Right cardiac atrium (tissue), 5 donors: ENCODE measurements around the gene RCAN2. TPM values are rescaled to one million over a fixed set of nuclear protein-coding genes. Genes with fewer than 3 reads are reported as not detected.

Experiments
- ATAC-seq, 2 donors: fragments of 200-7000 bp; cut with Tn5 transposase; one replicate each; pipeline versions ENCODE4 v1.8.0 to v1.9.1; 2020; ENCODE audit warnings: moderate library complexity in 2 of 2, mild to moderate bottlenecking in 1 of 2
- DNase-seq, 3 donors: peaks; one replicate each; pipeline ENCODE4 v3.0.0-alpha.2; 2020
- H3K27ac ChIP-seq: one replicate; pipeline ENCODE4 v1.5.1; 2013; ENCODE audit warnings: mild to moderate bottlenecking, low read length, control low read depth, moderate library complexity
- H3K27me3 ChIP-seq: one replicate; pipeline ENCODE4 v1.6.1; 2013; ENCODE audit not compliant: control insufficient read depth, insufficient read depth
- H3K4me1 ChIP-seq: one replicate; pipeline ENCODE4 v1.6.1; 2013; ENCODE audit warnings: low read length; ENCODE audit not compliant: control insufficient read depth, insufficient read depth
- H3K4me3 ChIP-seq: one replicate; pipeline ENCODE4 v1.5.1; 2013; ENCODE audit warnings: low read length, control low read depth
- H3K9me3 ChIP-seq: one replicate; pipeline ENCODE4 v1.6.1; 2013; ENCODE audit warnings: low read length; ENCODE audit not compliant: control insufficient read depth
- WGBS: extraction: QIAGEN DNeasy Blood & Tissue Kit; methylation state at CpG from one replicate; pipeline ENCODE4 v1.1.7; 2013; 5-methylcytosine and 5-hydroxymethylcytosine counted together
- intact Hi-C, 4 donors: fragments of 100-400 bp; cut with DNase I; formaldehyde crosslinking; loops; one replicate each; pipeline versions ENCODE4 v1.11.0 to v1.14.0; 2022 to 2023
- polyA plus RNA-seq: library from polyadenylated mRNA; stranded (reverse); fragments of 200-250 nt; gene quantifications from one replicate; pipeline ENCODE4 v1.2.3, GENCODE V29; 2013
- total RNA-seq, 4 donors: library from RNA; stranded (reverse); fragmentation: NEBNext Ultra II Directional; extraction: Animal tissue kit (Norgen Biotek cat#: 25700); gene quantifications; one replicate each; pipeline ENCODE4 v1.2.1, GENCODE V29; 2021
- donor health status: healthy with polysubstance abuse.
- donor health status: DM: no; HTN: yes; CAD: no.
- donor health status: DM: no; HTN: no; CAD: no.
- donor health status: DM: no; HTN: yes; CAD: no; lungs with severe emphysema.
- donor health status: DM: yes; HTN: yes; CAD: no.

Gene RCAN2
- total and polyA plus RNA-seq, 5 donors, result 82.9 to 184 (median 127) TPM

GRCh38 chr6:46456297-46456696 lies 35.0 kb downstream of the RCAN2 start:
- intact Hi-C loops, result no loop called here
- 63% methylated on average over 2 of the region's 2 CpGs for WGBS
- H3K4me1 ChIP-seq, result peaks cover 4% of the 10 kb centered on the region
- no peak for ATAC-seq
- no peak overlapping the region for H3K27ac ChIP-seq
- H3K4me3 ChIP-seq, result no peak overlapping the region
- DNase-seq, result no peak
- H3K9me3 ChIP-seq, result no peaks in the 10 kb centered on the region
- no peaks in the 10 kb centered on the region for H3K27me3 ChIP-seq

GRCh38 chr6:46454691-46455090 lies 36.6 kb downstream of the RCAN2 start:
- peaks cover 4% of the 10 kb centered on the region for H3K4me1 ChIP-seq
- H3K9me3 ChIP-seq, result no peaks in the 10 kb centered on the region
- ATAC-seq (no peak), DNase-seq (no peak)
- H3K27me3 ChIP-seq, result no peaks in the 10 kb centered on the region
- 86% methylated on average over 1 of the region's 1 CpG for WGBS
- H3K27ac ChIP-seq, result no peak overlapping the region
- H3K4me3 ChIP-seq, result no peak overlapping the region
- intact Hi-C loops, result no loop called here

DNA sequence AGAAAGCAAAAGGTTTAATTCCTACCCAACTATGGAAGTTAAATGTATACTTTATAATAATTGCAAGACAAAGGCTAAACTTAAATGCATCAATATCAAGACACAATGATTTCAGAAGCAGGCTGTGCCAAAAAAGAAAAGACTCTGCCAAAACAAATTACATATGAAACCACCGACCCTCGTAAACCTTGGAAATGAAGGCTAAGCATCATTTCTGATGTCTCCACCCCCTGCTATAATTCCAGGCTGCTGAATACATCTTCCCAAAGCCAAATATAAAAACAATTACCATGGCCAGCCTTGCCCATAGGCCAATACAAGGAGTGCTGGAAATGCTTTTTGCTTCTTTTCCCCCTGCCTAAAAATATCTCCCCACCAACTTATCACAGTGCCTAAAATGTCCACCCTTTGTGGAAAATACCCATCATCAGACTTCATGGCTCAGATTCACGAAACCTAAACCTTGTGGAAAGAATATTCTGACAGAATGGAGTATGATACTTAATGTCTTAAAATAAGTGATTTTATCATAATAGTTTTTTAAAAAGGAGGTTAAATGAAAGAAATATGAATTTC lies 37.4 kb downstream of the RCAN2 start:
- intact Hi-C loops, result no loop called here
- H3K27ac ChIP-seq, result no peak overlapping the region
- H3K4me3 ChIP-seq, result no peak overlapping the region
- no peak for ATAC-seq
- no peaks in the 10 kb centered on the region for H3K27me3 ChIP-seq
- peaks cover 4% of the 10 kb centered on the region for H3K4me1 ChIP-seq
- no peaks in the 10 kb centered on the region for H3K9me3 ChIP-seq
- no peak for DNase-seq
- 45% methylated on average over 3 of the region's 3 CpGs for WGBS

DNA sequence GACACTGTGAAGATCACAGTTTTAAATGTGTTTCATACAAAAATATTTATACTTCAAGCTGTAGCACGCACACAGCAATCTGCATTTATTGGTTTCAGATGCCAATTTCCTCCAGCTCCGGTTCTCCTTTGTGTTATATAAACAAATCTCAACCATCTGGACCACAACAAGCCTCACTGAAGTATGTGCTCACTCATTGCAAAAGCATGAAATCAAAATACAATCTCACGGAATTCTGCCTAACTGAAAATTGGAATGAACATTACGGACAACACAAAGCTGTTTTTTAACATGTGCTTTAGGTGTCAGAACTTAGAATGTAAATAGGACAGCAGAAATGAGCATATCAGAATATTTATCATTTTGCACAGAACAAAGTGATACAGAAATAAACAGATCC lies 38.0 kb downstream of the RCAN2 start:
- 42% methylated on average over 4 of the region's 4 CpGs for WGBS
- intact Hi-C loops, result no loop called here
- no peaks in the 10 kb centered on the region for H3K9me3 ChIP-seq
- H3K4me1 ChIP-seq, result peaks cover 4% of the 10 kb centered on the region
- H3K27me3 ChIP-seq, result no peaks in the 10 kb centered on the region
- ATAC-seq (no peak), DNase-seq (no peak)
- H3K27ac ChIP-seq, result no peak overlapping the region
- no peak overlapping the region for H3K4me3 ChIP-seq

- H3K27ac ChIP-seq, result no peak overlapping the region
- peaks cover 4% of the 10 kb centered on the region for H3K4me1 ChIP-seq
- no peaks in the 10 kb centered on the region for H3K9me3 ChIP-seq
- no peak for ATAC-seq
- no peak overlapping the region for H3K4me3 ChIP-seq
- no peaks in the 10 kb centered on the region for H3K27me3 ChIP-seq
- 96% methylated on average over 3 of the region's 3 CpGs for WGBS
- intact Hi-C loops, result no loop called here
- DNase-seq, result no peak
Observed at GRCh38 chr6:46452312-46452917, 38.8 kb downstream of the RCAN2 start.

- no peak for DNase-seq
- H3K4me1 ChIP-seq, result no peaks in the 10 kb centered on the region
- no peak overlapping the region for H3K4me3 ChIP-seq
- WGBS, result 55% methylated on average over 4 of the region's 4 CpGs
- H3K27me3 ChIP-seq, result no peaks in the 10 kb centered on the region
- no peak overlapping the region for H3K27ac ChIP-seq
- intact Hi-C loops, result no loop called here
- no peaks in the 10 kb centered on the region for H3K9me3 ChIP-seq
- ATAC-seq, result no peak
Observed at GRCh38 chr6:46451343-46451742, 39.9 kb downstream of the RCAN2 start.

- Histone ChIP-seq H3K9me3 (no peaks in the 10 kb centered on the region), H3K27me3 (no peaks in the 10 kb centered on the region), H3K27ac (no peak overlapping the region), H3K4me3 (no peak overlapping the region), H3K4me1 (no peaks in the 10 kb centered on the region)
- DNase-seq (no peak), ATAC-seq (peak; percentile 45)
- intact Hi-C loops, result no loop called here
- WGBS, result 74% methylated on average over 3 of the region's 3 CpGs
Observed at GRCh38 chr6:46444772-46445454, 46.3 kb downstream of the RCAN2 start.

DNA sequence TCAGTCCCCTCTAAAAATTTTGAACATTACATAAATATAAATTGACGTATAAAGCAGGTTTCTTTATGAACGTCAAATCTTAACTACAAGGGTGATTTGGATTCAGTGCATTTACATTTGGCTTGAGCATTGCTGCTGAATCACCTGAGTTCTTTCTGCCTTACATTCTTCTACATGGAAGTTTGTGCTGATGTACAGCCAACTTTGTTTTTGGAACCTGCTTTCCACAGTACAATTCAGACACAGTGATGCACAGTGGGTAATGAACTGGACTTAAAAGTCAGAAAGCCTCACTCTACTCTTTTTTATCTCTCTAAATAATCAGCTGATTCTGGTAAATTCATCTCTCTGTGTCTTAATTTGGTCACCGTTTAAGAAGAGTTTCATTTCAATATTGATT lies 47.6 kb downstream of the RCAN2 start:
- WGBS, result 76% methylated on average over 3 of the region's 3 CpGs
- no peak for DNase-seq
- no peaks in the 10 kb centered on the region for H3K4me1 ChIP-seq

GRCh38 chr6:46440641-46441040 lies 50.6 kb downstream of the RCAN2 start:
- H3K4me3 ChIP-seq, result no peak overlapping the region
- DNase-seq (no peak), ATAC-seq (no peak)
- intact Hi-C loops, result no loop called here
- no peak overlapping the region for H3K27ac ChIP-seq
- H3K27me3 ChIP-seq, result no peaks in the 10 kb centered on the region
- peaks cover 5% of the 10 kb centered on the region for H3K4me1 ChIP-seq
- no peaks in the 10 kb centered on the region for H3K9me3 ChIP-seq
- WGBS, result 41% methylated on average over 1 of the region's 1 CpG

More for the DNA sequence above, 47.6 kb downstream of the RCAN2 start:
- ATAC-seq, result no peak
- Histone ChIP-seq H3K9me3 (no peaks in the 10 kb centered on the region), H3K27ac (no peak overlapping the region), H3K4me3 (no peak overlapping the region), H3K27me3 (no peaks in the 10 kb centered on the region)
- intact Hi-C loops, result no loop called here

- intact Hi-C loops, result no loop called here
- no peaks in the 10 kb centered on the region for H3K9me3 ChIP-seq
- no peak overlapping the region for H3K4me3 ChIP-seq
- H3K4me1 ChIP-seq, result peaks cover 5% of the 10 kb centered on the region
- no peak for ATAC-seq
- no peak for DNase-seq
- H3K27ac ChIP-seq, result no peak overlapping the region
- whole genome bisulfite sequencing, result 18% methylated on average over 2 of the region's 2 CpGs
- no peaks in the 10 kb centered on the region for H3K27me3 ChIP-seq
Observed at GRCh38 chr6:46440141-46440540, 51.1 kb downstream of the RCAN2 start.

GRCh38 chr6:46438245-46438644 lies 53.0 kb downstream of the RCAN2 start:
- ATAC-seq (no peak), DNase-seq (no peak)
- Histone ChIP-seq H3K27ac (peak overlapping the region; percentile 82), H3K27me3 (no peaks in the 10 kb centered on the region), H3K4me1 (peaks cover 9% of the 10 kb centered on the region), H3K9me3 (no peaks in the 10 kb centered on the region), H3K4me3 (no peak overlapping the region)
- intact Hi-C loops, result no loop called here
- 91% methylated on average over 4 of the region's 4 CpGs for WGBS
